ENCODE measurements around the gene ZNF516. TPM values are rescaled to one million over a fixed set of nuclear protein-coding genes. Genes with fewer than 3 reads are reported as not detected.

Gene ZNF516
- total RNA-seq, 1 donor: 16.3 TPM

GRCh38 chr18:76348267-76349066 lies 146.6 kb downstream of the ZNF516 start:
- no peaks in the 10 kb centered on the region for H3K27me3 ChIP-seq (ENCODE audit: insufficient read depth, low read length)
- H3K27ac ChIP-seq (ENCODE audit: low read depth, low read length): no peak overlapping the region
- no peak overlapping the region for H3K4me3 ChIP-seq (ENCODE audit: insufficient read depth, low read length)
- no peaks in the 10 kb centered on the region for H3K9me3 ChIP-seq (ENCODE audit: low read depth, low read length)
- H2AFZ ChIP-seq (ENCODE audit: low read length): peak overlapping the region; percentile 30
- peak; percentile 88 for DNase-seq (ENCODE audit: insufficient read length, low spot score, missing footprints)
- peak overlapping the region; percentile 56 for H3K4me2 ChIP-seq (ENCODE audit: insufficient read depth, low read length)
- no peaks in the 10 kb centered on the region for H3K36me3 ChIP-seq (ENCODE audit: insufficient read depth, low read length)
- peaks cover 10% of the 10 kb centered on the region for H3K4me1 ChIP-seq (ENCODE audit: insufficient read depth, low read length)
- no peak for TF ChIP-seq CTCF (IDR thresholded peaks at IDR 0.05; ENCODE audit: extremely low read depth, low read depth, low read length)
- H4K20me1 ChIP-seq (ENCODE audit: insufficient read depth, low read length): no peaks in the 10 kb centered on the region
- no peaks in the 10 kb centered on the region for H3K79me2 ChIP-seq (ENCODE audit: insufficient read depth, low read length)

- peaks cover 7% of the 10 kb centered on the region for H3K4me1 ChIP-seq (ENCODE audit: insufficient read depth, low read length)
- no peak for TF ChIP-seq CTCF (IDR thresholded peaks at IDR 0.05; ENCODE audit: extremely low read depth, low read depth, low read length)
- H3K9me3 ChIP-seq (ENCODE audit: low read depth, low read length): no peaks in the 10 kb centered on the region
- H3K4me2 ChIP-seq (ENCODE audit: insufficient read depth, low read length): no peak overlapping the region
- H4K20me1 ChIP-seq (ENCODE audit: insufficient read depth, low read length): no peaks in the 10 kb centered on the region
- H3K79me2 ChIP-seq (ENCODE audit: insufficient read depth, low read length): no peaks in the 10 kb centered on the region
- no peak overlapping the region for H3K27ac ChIP-seq (ENCODE audit: low read depth, low read length)
- no peaks in the 10 kb centered on the region for H3K27me3 ChIP-seq (ENCODE audit: insufficient read depth, low read length)
- no peak for DNase-seq (ENCODE audit: insufficient read length, low spot score, missing footprints)
- no peak overlapping the region for H3K4me3 ChIP-seq (ENCODE audit: insufficient read depth, low read length)
- H3K36me3 ChIP-seq (ENCODE audit: insufficient read depth, low read length): no peaks in the 10 kb centered on the region
- no peak overlapping the region for H2AFZ ChIP-seq (ENCODE audit: low read length)
Observed at GRCh38 chr18:76347341-76347740, 147.7 kb downstream of the ZNF516 start.

GRCh38 chr18:76346490-76347130 lies 148.4 kb downstream of the ZNF516 start:
- no peak for DNase-seq (ENCODE audit: insufficient read length, low spot score, missing footprints)
- H4K20me1 ChIP-seq (ENCODE audit: insufficient read depth, low read length): no peaks in the 10 kb centered on the region
- no peaks in the 10 kb centered on the region for H3K36me3 ChIP-seq (ENCODE audit: insufficient read depth, low read length)
- no peaks in the 10 kb centered on the region for H3K4me1 ChIP-seq (ENCODE audit: insufficient read depth, low read length)
- H3K27me3 ChIP-seq (ENCODE audit: insufficient read depth, low read length): no peaks in the 10 kb centered on the region
- no peaks in the 10 kb centered on the region for H3K79me2 ChIP-seq (ENCODE audit: insufficient read depth, low read length)
- H3K27ac ChIP-seq (ENCODE audit: low read depth, low read length): no peak overlapping the region
- no peak overlapping the region for H3K4me2 ChIP-seq (ENCODE audit: insufficient read depth, low read length)
- no peak for TF ChIP-seq CTCF (IDR thresholded peaks at IDR 0.05; ENCODE audit: extremely low read depth, low read depth, low read length)
- no peak overlapping the region for H3K4me3 ChIP-seq (ENCODE audit: insufficient read depth, low read length)
- H3K9me3 ChIP-seq (ENCODE audit: low read depth, low read length): no peaks in the 10 kb centered on the region
- no peak overlapping the region for H2AFZ ChIP-seq (ENCODE audit: low read length)

- no peaks in the 10 kb centered on the region for H3K79me2 ChIP-seq (ENCODE audit: insufficient read depth, low read length)
- H3K4me1 ChIP-seq (ENCODE audit: insufficient read depth, low read length): no peaks in the 10 kb centered on the region
- TF ChIP-seq CTCF (IDR thresholded peaks at IDR 0.05; ENCODE audit: extremely low read depth, low read depth, low read length): no peak
- H4K20me1 ChIP-seq (ENCODE audit: insufficient read depth, low read length): no peaks in the 10 kb centered on the region
- no peak overlapping the region for H3K4me3 ChIP-seq (ENCODE audit: insufficient read depth, low read length)
- no peaks in the 10 kb centered on the region for H3K27me3 ChIP-seq (ENCODE audit: insufficient read depth, low read length)
- no peaks in the 10 kb centered on the region for H3K36me3 ChIP-seq (ENCODE audit: insufficient read depth, low read length)
- DNase-seq (ENCODE audit: insufficient read length, low spot score, missing footprints): no peak
- no peak overlapping the region for H2AFZ ChIP-seq (ENCODE audit: low read length)
- no peaks in the 10 kb centered on the region for H3K9me3 ChIP-seq (ENCODE audit: low read depth, low read length)
- H3K4me2 ChIP-seq (ENCODE audit: insufficient read depth, low read length): no peak overlapping the region
- H3K27ac ChIP-seq (ENCODE audit: low read depth, low read length): no peak overlapping the region
Observed at GRCh38 chr18:76345901-76346300, 149.1 kb downstream of the ZNF516 start.
